ENCODE results near the gene DUT.

GRCh38 chr15:48380198-48380597, 49.0 kb downstream of the DUT start:
- TF ChIP-seq EZH2 (IDR thresholded peaks at IDR 0.05) (no peak), SP1 (IDR thresholded peaks at IDR 0.05; ENCODE audit: low read depth) (no peak), EZH2phosphoT487 (IDR thresholded peaks at IDR 0.05; ENCODE audit: borderline replicate concordance) (no peak)
